ENCODE data around the gene MAPRE3. TPM values are rescaled to one million over a fixed set of nuclear protein-coding genes. Genes with fewer than 3 reads are reported as not detected.
A peak's percentile ranks its signal among the peaks of the same experiment; 100 is the strongest.
"Not testable (repeated sequence)": the region's sequence is repeated elsewhere in the genome, so short reads cannot be mapped to it uniquely, and the experiment has no call there.

The MAPRE3 gene
- total RNA-seq = 1 to 10 TPM; 3.2 to 4.4 TPM
- 26.1 TPM for polyA plus RNA-seq (2013, experiment 1 of 2)
- 23.8 TPM for polyA plus RNA-seq (2013, experiment 2 of 2)
- long read RNA-seq, experiment 1, partial matches to known transcripts = 1 of 4 reads
- long read RNA-seq, experiment 1, other reads (novel, unspliced or antisense) = 0 of 4 reads
- long read RNA-seq, experiment 2, transcript MAPRE3-203 (7 exons, 1,801 nt) = minor isoform, 5 of 16 reads
- long read RNA-seq, experiment 2, transcript MAPRE3-201 (7 exons, 1,892 nt) = major isoform, 6 of 16 reads
- long read RNA-seq, experiment 2, partial matches to known transcripts = 1 of 16 reads
- long read RNA-seq, experiment 2, other reads (novel, unspliced or antisense) = 4 of 16 reads
- long read RNA-seq, experiment 3, transcript MAPRE3-203 (7 exons, 1,801 nt) = major isoform, 5 of 11 reads
- long read RNA-seq, experiment 3, partial matches to known transcripts = 0 of 11 reads
- long read RNA-seq, experiment 3, other reads (novel, unspliced or antisense) = 2 of 11 reads
- long read RNA-seq, experiment 4, partial matches to known transcripts = 1 of 2 reads
- long read RNA-seq, experiment 4, other reads (novel, unspliced or antisense) = 1 of 2 reads

- Histone ChIP-seq H3K36me3 (ENCODE audit: control insufficient read depth, insufficient read depth, low read length) (no peaks in the 10 kb centered on the region), H3K27ac (ENCODE audit: low read depth, low read length) (no peak within 1 kb of the TSS), H3K9me3 (ENCODE audit: control insufficient read depth, low read length) (no peaks in the 10 kb centered on the region), H3K27me3 (ENCODE audit: control insufficient read depth, insufficient read depth, low read length, poor library complexity, severe bottlenecking) (peaks cover 56% of the 10 kb centered on the region), H3K4me3 (ENCODE audit: low read length) (peak within 1 kb of the TSS; percentile 81), H3K4me1 (ENCODE audit: control insufficient read depth, insufficient read depth, low read length) (peaks cover 5% of the 10 kb centered on the region), H3K9ac (ENCODE audit: extremely low read depth, low read length, poor library complexity, severe bottlenecking) (peak within 1 kb of the TSS; percentile 32)
- no peak for TF ChIP-seq CTCF (conservative IDR thresholded peaks at IDR 0.05)
- 0% methylated on average over 7 to 69 of the region's 69 CpGs for WGBS, 2 experiments (ENCODE audit: insufficient coverage in 1 of 2, insufficient read length in 1 of 2)
- H3K36me3 Mint-ChIP-seq (ENCODE audit: low read depth) = no peaks in the 10 kb centered on the region
- H3K4me1 Mint-ChIP-seq = peaks cover 7% of the 10 kb centered on the region
- H3K9me3 Mint-ChIP-seq = no peaks in the 10 kb centered on the region
- H3K4me3 Mint-ChIP-seq = peak within 1 kb of the TSS; percentile 67
- peak; percentile 97 for DNase-seq
- peaks cover 80% of the 10 kb centered on the region for H3K27me3 Mint-ChIP-seq (ENCODE audit: insufficient read depth)
- H3K27ac Mint-ChIP-seq = peak within 1 kb of the TSS; percentile 29
Measured at GRCh38 chr2:26970244-26970927, at the start of gene MAPRE3. TSS of gene MAPRE3 (plus strand) at chr2:26970637. CDS start at chr2:27022219, 51,582 bp downstream.

GRCh38 chr2:26921323-26921722 lies 49.1 kb upstream of the MAPRE3 start:
- no peaks in the 10 kb centered on the region for H3K36me3 Mint-ChIP-seq (ENCODE audit: low read depth)
- WGBS, 2 experiments (ENCODE audit: insufficient coverage in 1 of 2, insufficient read length in 1 of 2) = 88 to 95% methylated on average over 5 of the region's 5 CpGs
- DNase-seq = no peak
- no peak overlapping the region for H3K9ac ChIP-seq (ENCODE audit: extremely low read depth, low read length, poor library complexity, severe bottlenecking)
- TF ChIP-seq CTCF (conservative IDR thresholded peaks at IDR 0.05) = no peak
- no peak overlapping the region for H3K4me3 ChIP-seq (ENCODE audit: low read length)
- no peaks in the 10 kb centered on the region for H3K27me3 ChIP-seq (ENCODE audit: control insufficient read depth, insufficient read depth, low read length, poor library complexity, severe bottlenecking)
- H3K4me1 ChIP-seq (ENCODE audit: control insufficient read depth, insufficient read depth, low read length) = peaks cover 2% of the 10 kb centered on the region
- peaks cover 5% of the 10 kb centered on the region for H3K27me3 Mint-ChIP-seq (ENCODE audit: insufficient read depth)
- peaks cover 9% of the 10 kb centered on the region for H3K4me1 Mint-ChIP-seq
- H3K27ac Mint-ChIP-seq = no peak overlapping the region
- H3K9me3 Mint-ChIP-seq = no peaks in the 10 kb centered on the region
- no peaks in the 10 kb centered on the region for H3K9me3 ChIP-seq (ENCODE audit: control insufficient read depth, low read length)
- no peak overlapping the region for H3K27ac ChIP-seq (ENCODE audit: low read depth, low read length)
- H3K4me3 Mint-ChIP-seq = no peak overlapping the region
- H3K36me3 ChIP-seq (ENCODE audit: control insufficient read depth, insufficient read depth, low read length) = no peaks in the 10 kb centered on the region

- DNase-seq = peak; percentile 88
- H3K27ac ChIP-seq (ENCODE audit: low read depth, low read length) = no peak overlapping the region
- H3K9me3 ChIP-seq (ENCODE audit: control insufficient read depth, low read length) = no peaks in the 10 kb centered on the region
- 17 to 26% methylated on average over 5 to 8 of the region's 8 CpGs for WGBS, 2 experiments (ENCODE audit: insufficient coverage in 1 of 2, insufficient read length in 1 of 2)
- no peaks in the 10 kb centered on the region for H3K36me3 Mint-ChIP-seq (ENCODE audit: low read depth)
- no peak overlapping the region for H3K27ac Mint-ChIP-seq
- no peaks in the 10 kb centered on the region for H3K36me3 ChIP-seq (ENCODE audit: control insufficient read depth, insufficient read depth, low read length)
- TF ChIP-seq CTCF (conservative IDR thresholded peaks at IDR 0.05) = peak; percentile 84
- no peak overlapping the region for H3K4me3 ChIP-seq (ENCODE audit: low read length)
- H3K27me3 Mint-ChIP-seq (ENCODE audit: insufficient read depth) = peaks cover 5% of the 10 kb centered on the region
- no peaks in the 10 kb centered on the region for H3K27me3 ChIP-seq (ENCODE audit: control insufficient read depth, insufficient read depth, low read length, poor library complexity, severe bottlenecking)
- no peaks in the 10 kb centered on the region for H3K9me3 Mint-ChIP-seq
- no peak overlapping the region for H3K4me3 Mint-ChIP-seq
- H3K9ac ChIP-seq (ENCODE audit: extremely low read depth, low read length, poor library complexity, severe bottlenecking) = no peak overlapping the region
- no peaks in the 10 kb centered on the region for H3K4me1 ChIP-seq (ENCODE audit: control insufficient read depth, insufficient read depth, low read length)
- H3K4me1 Mint-ChIP-seq = peaks cover 9% of the 10 kb centered on the region
Measured at GRCh38 chr2:26922405-26923188, 47.8 kb upstream of the MAPRE3 start.

GRCh38 chr2:26923189-26923466 lies 47.3 kb upstream of the MAPRE3 start:
- DNase-seq; H3K4me1 ChIP-seq (ENCODE audit: control insufficient read depth, insufficient read depth, low read length); H3K4me3 ChIP-seq (ENCODE audit: low read length); H3K4me3 Mint-ChIP-seq; H3K27ac ChIP-seq (ENCODE audit: low read depth, low read length); H3K27me3 ChIP-seq (ENCODE audit: control insufficient read depth, insufficient read depth, low read length, poor library complexity, severe bottlenecking); H3K9me3 ChIP-seq (ENCODE audit: control insufficient read depth, low read length); H3K36me3 ChIP-seq (ENCODE audit: control insufficient read depth, insufficient read depth, low read length); H3K4me1 Mint-ChIP-seq; H3K9ac ChIP-seq (ENCODE audit: extremely low read depth, low read length, poor library complexity, severe bottlenecking); H3K9me3 Mint-ChIP-seq; H3K36me3 Mint-ChIP-seq (ENCODE audit: low read depth); H3K27ac Mint-ChIP-seq; H3K27me3 Mint-ChIP-seq (ENCODE audit: insufficient read depth): not testable (repeated sequence)
- whole genome bisulfite sequencing, 2 experiments (ENCODE audit: insufficient coverage in 1 of 2, insufficient read length in 1 of 2) = 73 to 90% methylated on average over 1 of the region's 1 CpG
